B cell (primary cell): ENCODE measurements around the gene VPREB1. TPM values are rescaled to one million over a fixed set of nuclear protein-coding genes. Genes with fewer than 3 reads are reported as not detected.

Experiments used
- ATAC-seq: fragments of 200-7000 bp; cut with Tn5 transposase; one replicate; pipeline ENCODE4 v1.10.0; 2021; ENCODE audit warnings: low read depth, mild to moderate bottlenecking, moderate number of reproducible peaks, moderate library complexity
- CTCF ChIA-PET: fragments of 350-600 bp; sonication (Branson Sonifier 250); formaldehyde crosslinking; loops from one replicate; lab custom pipeline; 2021; ENCODE audit warnings: antibody characterized with exemption, inconsistent platforms; lab: Charles Lee
- POLR2A ChIA-PET: fragments of 350-600 bp; sonication (Branson Sonifier 250); formaldehyde crosslinking; loops from one replicate; lab custom pipeline; 2021; ENCODE audit warnings: antibody characterized with exemption; lab: Charles Lee
- DNase-seq: peaks from one replicate; pipeline ENCODE4 v3.0.0; 2013
- H2AFZ ChIP-seq: 2 replicates; pipeline ENCODE4 v1.6.1; 2012; ENCODE audit warnings: mild to moderate bottlenecking, low read depth, low read length; ENCODE audit not compliant: insufficient read depth, poor library complexity, severe bottlenecking
- H3K27ac ChIP-seq, 2 donors: 1 replicate in 1 of 2; 2 replicates in 1 of 2; pipeline ENCODE4 v1.5.1; 2012 to 2013; ENCODE audit warnings: low read length in 2 of 2, mild to moderate bottlenecking in 2 of 2, moderate library complexity in 1 of 2
- H3K27me3 ChIP-seq, 4 experiments: fragments of 200-600 bp in 1 of 4; sonication (generic) in 1 of 4; replicated peaks in 1 of 4; 1 replicate in 2 of 4; 2 replicates in 2 of 4; pipeline versions ENCODE4 v1.6.1 to v1.7.0; 2013 to 2016; ENCODE audit warnings: low read length in 3 of 4, mild to moderate bottlenecking in 2 of 4, mixed read lengths in 1 of 4, moderate library complexity in 1 of 4; ENCODE audit not compliant: insufficient read depth in 4 of 4, control insufficient read depth in 3 of 4; ENCODE audit errors: control extremely low read depth in 1 of 4
- H3K36me3 ChIP-seq, 2 experiments: replicated peaks in 1 of 2; 1 replicate in 1 of 2; 2 replicates in 1 of 2; pipeline versions ENCODE4 v1.6.1 to v1.7.1; 2013; ENCODE audit warnings: low read length in 1 of 2; ENCODE audit not compliant: insufficient read depth in 2 of 2, control insufficient read depth in 1 of 2; ENCODE audit errors: control extremely low read depth in 1 of 2, extremely low read depth in 1 of 2
- H3K4me1 ChIP-seq, 2 donors: fragments of 200-600 bp in 1 of 2; sonication (generic) in 1 of 2; 1 replicate in 1 of 2; 2 replicates in 1 of 2; pipeline versions ENCODE4 v1.5.1 to v1.6.1; 2013 to 2017; ENCODE audit warnings: low read length in 2 of 2; ENCODE audit not compliant: control insufficient read depth in 2 of 2, insufficient read depth in 2 of 2
- H3K4me2 ChIP-seq: replicated peaks from 2 replicates; pipeline ENCODE3; 2012; ENCODE audit warnings: mild to moderate bottlenecking, low read depth, low read length; ENCODE audit not compliant: poor library complexity, severe bottlenecking
- H3K4me3 ChIP-seq, 5 experiments: fragments of 200-600 bp in 1 of 5; sonication (generic) in 1 of 5; 1 replicate in 3 of 5; 2 replicates in 2 of 5; pipeline versions ENCODE4 v1.5.1 to v1.7.0; 2011 to 2016; ENCODE audit warnings: low read length in 4 of 5, mild to moderate bottlenecking in 4 of 5, low read depth in 2 of 5, control low read depth in 1 of 5, moderate library complexity in 1 of 5; ENCODE audit not compliant: insufficient read depth in 1 of 5; ENCODE audit errors: control extremely low read depth in 1 of 5, extremely low read depth in 1 of 5
- H3K79me2 ChIP-seq: fragments of 200-600 bp; sonication (generic); one replicate; pipeline ENCODE4 v1.6.0; 2016; ENCODE audit warnings: low read length; ENCODE audit not compliant: control insufficient read depth, insufficient read depth
- H3K9ac ChIP-seq: fragments of 200-600 bp; sonication (generic); 2 replicates; pipeline ENCODE4 v1.6.1; 2017; ENCODE audit warnings: mild to moderate bottlenecking, low read length, moderate library complexity
- H3K9me3 ChIP-seq, 3 donors: one replicate each; pipeline versions ENCODE4 v1.6.1 to v1.7.1; 2013; ENCODE audit warnings: low read length in 2 of 3; ENCODE audit not compliant: control insufficient read depth in 2 of 3, insufficient read depth in 1 of 3; ENCODE audit errors: control extremely low read depth in 1 of 3
- H4K20me1 ChIP-seq: 2 replicates; pipeline ENCODE4 v1.6.0; 2012; ENCODE audit warnings: mild to moderate bottlenecking, low read length; ENCODE audit not compliant: insufficient read depth, control insufficient read depth, poor library complexity, severe bottlenecking
- H3K27ac Mint-ChIP-seq: one replicate; pipeline ENCODE4 v1.8.0; 2021; ENCODE audit warnings: mixed read lengths
- H3K27me3 Mint-ChIP-seq: one replicate; pipeline ENCODE4 v1.8.0; 2021; ENCODE audit warnings: mixed read lengths
- H3K4me1 Mint-ChIP-seq: one replicate; pipeline ENCODE4 v1.8.0; 2021; ENCODE audit warnings: mixed read lengths
- H3K4me3 Mint-ChIP-seq: one replicate; pipeline ENCODE4 v1.8.0; 2021; ENCODE audit warnings: mixed read lengths
- H3K9me3 Mint-ChIP-seq: one replicate; pipeline ENCODE4 v1.8.0; 2022; ENCODE audit warnings: mixed read lengths; ENCODE audit not compliant: insufficient read depth
- CTCF ChIP-seq: fragments of 200-600 bp; IDR thresholded peaks from one replicate; pipeline ENCODE4 v1.8.0; 2022; ENCODE audit warnings: antibody characterized with exemption, mild to moderate bottlenecking
- EZH2 ChIP-seq: IDR thresholded peaks from 2 replicates; pipeline ENCODE4 v1.6.1; 2012; ENCODE audit warnings: borderline replicate concordance, low read depth, mild to moderate bottlenecking, moderate library complexity, low read length; ENCODE audit not compliant: insufficient read depth, poor library complexity, severe bottlenecking
- WGBS: methylation state at CpG from one replicate; pipeline ENCODE4 v1.1.5; 2013; ENCODE audit warnings: missing lambda C conversion rate; ENCODE audit not compliant: insufficient coverage; 5-methylcytosine and 5-hydroxymethylcytosine counted together
- intact Hi-C: fragments of 100-400 bp; cut with micrococcal nuclease; formaldehyde crosslinking; loops from one replicate; pipeline ENCODE4 v1.10.0; 2022
- polyA plus RNA-seq: library from polyadenylated mRNA; depleted of rRNA; stranded (reverse); fragments of >200 nt; gene quantifications from 2 replicates; pipeline ENCODE4 v1.2.3, GENCODE V29; 2012
- total RNA-seq, 2 donors: library from RNA; stranded (reverse); fragments of 120-200 nt in 1 of 2; gene quantifications; 1 replicate in 1 of 2; 2 replicates in 1 of 2; pipeline versions ENCODE4 v1.2.3 to v1.2.4, GENCODE V29; 2013 to 2022

VPREB1 gene
- total and polyA plus RNA-seq, 2 donors (not counting 1 experiment from before 2014, with no cell fraction given): 1.2 TPM; not detected in 1

- H3K4me2 ChIP-seq: peak overlapping the region; percentile 41
- peak overlapping the region; percentile 78 for H3K27ac Mint-ChIP-seq
- peak overlapping the region; percentile 3 for H3K4me3 Mint-ChIP-seq
Observed at GRCh38 chr22:22198751-22199150, 45.8 kb upstream of the VPREB1 start.

More at GRCh38 chr22:22198751-22199150, 45.8 kb upstream of the VPREB1 start:
- H3K79me2 ChIP-seq: no peaks in the 10 kb centered on the region
- CTCF ChIA-PET: interaction anchor here (0.7 to 6.4 kb wide), 7 partner anchors 9 to 100 kb away, joined by 3 to 166 read pairs (median 71); no protein-coding TSS in a partner anchor
- no peak overlapping the region for H3K9ac ChIP-seq
- Mint-ChIP-seq H3K4me1 (peaks cover 74% of the 10 kb centered on the region), H3K27me3 (no peaks in the 10 kb centered on the region), H3K9me3 (no peaks in the 10 kb centered on the region)
- POLR2A ChIA-PET: no interaction called here
- H2AFZ ChIP-seq: no peak overlapping the region
- H4K20me1 ChIP-seq: no peaks in the 10 kb centered on the region
- H3K9me3 ChIP-seq: peaks cover 0 to 11% (median 0%) of the 10 kb centered on the region in 3 donors
- peaks cover 60 to 66% of the 10 kb centered on the region in 2 donors for H3K4me1 ChIP-seq
- no peak for ATAC-seq
- no peak overlapping the region for H3K4me3 ChIP-seq
- no peak overlapping the region for H3K27ac ChIP-seq
- no peak for DNase-seq
- H3K27me3 ChIP-seq: no peaks in the 10 kb centered on the region
- intact Hi-C loops: no loop called here
- WGBS: 84% methylated on average over 4 of the region's 4 CpGs
- TF ChIP-seq EZH2 (no peak), CTCF (no peak)
- H3K36me3 ChIP-seq: no peaks in the 10 kb centered on the region
